NCI-H1417 (cell line): ENCODE results near the gene SCTR.

Experiments
- DNase-seq, 3 experiments: peaks; one replicate each; lab custom pipeline; 2025; lab: John Stamatoyannopoulos, UW

The SCTR gene

GRCh38 chr2:119523383-119523951 is 816 bp downstream of the SCTR start:
- DNase-seq = peak in 1 of 3 experiments; percentile 55

DNA sequence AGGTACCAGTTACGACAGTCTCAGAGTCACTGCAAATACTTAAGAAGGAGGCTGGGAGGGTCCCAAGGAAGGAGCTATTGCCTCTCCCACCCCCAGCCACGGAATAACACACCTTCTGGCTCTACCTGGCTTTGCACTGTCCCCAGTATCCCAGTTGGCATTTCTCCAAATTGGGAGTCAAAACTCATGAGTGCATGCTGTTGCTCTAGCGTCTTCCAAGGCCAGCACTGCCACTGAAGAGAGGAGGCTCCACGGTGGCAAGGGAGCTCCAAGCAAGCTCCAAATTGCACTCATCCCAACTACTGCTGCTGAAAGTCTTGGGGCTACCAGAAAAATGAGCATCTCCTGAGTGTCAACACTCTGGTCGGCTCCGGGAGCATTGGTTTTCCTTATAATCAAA is 1.6 kb downstream of the SCTR start:
- peak in 1 of 3 experiments; percentile 11 for DNase-seq

GRCh38 chr2:119521433-119522050 is 2.7 kb downstream of the SCTR start:
- no peak for DNase-seq

- DNase-seq = peak in 2 of 3 experiments; percentile 13 to 36
These were observed 3.4 kb downstream of the SCTR start for GRCh38 chr2:119520696-119521432.

GRCh38 chr2:119519057-119519408 is 5.2 kb downstream of the SCTR start:
- DNase-seq = no peak

GRCh38 chr2:119518401-119519056 is 5.8 kb downstream of the SCTR start:
- no peak for DNase-seq

DNA sequence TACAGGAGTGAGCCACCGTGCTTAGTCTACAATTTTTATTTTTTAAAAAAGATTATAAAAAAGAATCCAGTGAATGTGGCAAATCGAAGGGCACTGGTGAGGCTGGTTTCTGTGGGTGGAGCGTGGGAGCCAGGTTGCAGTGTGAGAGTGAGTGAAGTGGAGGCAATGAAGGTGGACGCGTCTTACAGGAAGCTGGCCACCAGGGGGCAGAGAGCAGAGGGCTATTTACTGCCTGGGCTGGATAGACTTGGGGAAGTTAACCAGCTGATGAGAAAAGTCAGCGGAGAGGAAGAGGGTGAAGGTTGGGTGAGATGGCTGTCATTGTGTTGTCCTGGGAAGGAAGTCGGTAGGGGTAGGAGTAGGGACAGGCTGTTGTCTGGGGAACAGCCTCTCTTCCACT is 6.8 kb downstream of the SCTR start:
- DNase-seq = peak; percentile 3 to 58 (median 34)

DNA sequence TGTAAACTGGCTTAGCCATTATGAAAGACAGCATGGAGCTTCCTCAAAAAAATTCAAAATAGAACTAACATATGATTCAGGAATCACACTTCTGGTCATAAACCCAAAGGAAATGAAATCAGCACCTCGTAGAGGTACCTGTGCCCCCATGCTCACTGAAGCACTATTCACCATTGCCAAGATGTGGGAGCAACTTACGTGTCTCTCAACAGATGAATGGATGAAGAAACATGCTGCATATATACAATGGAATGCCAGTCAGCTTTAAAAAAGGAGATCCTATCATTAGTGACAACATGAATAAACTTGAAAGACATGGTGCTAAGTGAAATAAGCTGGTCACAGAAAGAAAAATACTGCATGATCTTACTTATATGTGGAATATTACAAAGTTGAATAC is 8.2 kb downstream of the SCTR start:
- no peak for DNase-seq

DNA sequence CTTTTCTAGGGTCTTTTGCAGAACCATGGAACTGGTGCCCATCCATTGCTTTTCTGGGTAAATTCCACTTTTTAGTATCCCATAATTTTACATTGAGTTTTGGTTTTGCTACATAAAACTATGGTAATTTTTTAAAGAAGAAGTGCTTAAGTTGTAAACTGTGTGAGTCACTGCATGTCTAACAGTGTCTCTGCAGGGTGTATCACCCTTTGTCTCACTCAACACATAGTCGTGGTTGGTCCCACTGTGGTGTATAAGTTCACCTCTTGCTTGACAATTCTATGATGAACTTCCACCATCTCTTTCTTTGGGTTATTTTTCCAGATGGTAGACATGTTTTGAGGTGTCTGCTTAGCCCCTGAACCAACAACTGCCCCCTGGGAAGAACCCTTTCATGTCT is 10.5 kb downstream of the SCTR start:
- DNase-seq = no peak

DNA sequence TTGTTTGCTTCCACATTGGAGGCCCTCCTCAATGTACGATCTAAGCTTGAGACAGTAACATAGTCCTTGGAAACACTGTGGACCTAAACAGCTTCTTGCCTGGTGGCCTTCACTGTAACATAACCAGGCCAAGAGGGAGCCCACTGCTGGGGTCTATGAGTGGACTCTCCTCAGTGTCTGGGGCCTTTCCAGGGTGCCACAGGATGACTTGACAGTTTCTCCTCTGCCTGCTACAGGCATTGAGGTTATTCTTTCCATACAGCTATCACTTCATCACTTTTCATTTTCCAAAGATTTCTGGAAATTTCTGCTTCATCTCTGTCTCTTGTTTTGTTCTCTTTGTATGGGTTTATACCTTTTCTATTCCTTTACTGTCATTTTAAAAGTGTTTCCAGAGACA is 11.3 kb downstream of the SCTR start:
- DNase-seq = no peak

GRCh38 chr2:119511989-119512388 is 12.3 kb downstream of the SCTR start:
- no peak for DNase-seq

DNA sequence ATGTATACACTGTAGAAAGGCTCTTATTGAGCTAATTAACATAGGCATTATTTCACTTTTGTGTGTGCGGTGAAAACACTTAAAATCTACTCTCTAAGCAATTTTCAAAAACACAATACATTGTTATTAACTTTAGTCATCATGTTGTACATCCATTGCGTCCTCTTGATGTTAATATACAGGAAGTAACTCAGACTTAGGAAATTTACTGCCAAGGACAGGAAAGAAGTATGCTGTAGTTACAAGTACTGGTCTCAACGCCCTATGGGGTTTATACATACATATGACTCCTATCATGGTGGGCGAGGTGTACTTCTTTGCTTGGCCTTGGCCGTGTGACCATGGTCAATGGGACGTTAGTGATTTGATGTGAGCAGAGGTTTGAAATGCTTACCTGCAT is 15.5 kb downstream of the SCTR start:
- DNase-seq = no peak

- no peak for DNase-seq
These were observed 27.6 kb downstream of the SCTR start for GRCh38 chr2:119496682-119497081.

GRCh38 chr2:119495948-119496347 is 28.3 kb downstream of the SCTR start:
- no peak for DNase-seq

DNA sequence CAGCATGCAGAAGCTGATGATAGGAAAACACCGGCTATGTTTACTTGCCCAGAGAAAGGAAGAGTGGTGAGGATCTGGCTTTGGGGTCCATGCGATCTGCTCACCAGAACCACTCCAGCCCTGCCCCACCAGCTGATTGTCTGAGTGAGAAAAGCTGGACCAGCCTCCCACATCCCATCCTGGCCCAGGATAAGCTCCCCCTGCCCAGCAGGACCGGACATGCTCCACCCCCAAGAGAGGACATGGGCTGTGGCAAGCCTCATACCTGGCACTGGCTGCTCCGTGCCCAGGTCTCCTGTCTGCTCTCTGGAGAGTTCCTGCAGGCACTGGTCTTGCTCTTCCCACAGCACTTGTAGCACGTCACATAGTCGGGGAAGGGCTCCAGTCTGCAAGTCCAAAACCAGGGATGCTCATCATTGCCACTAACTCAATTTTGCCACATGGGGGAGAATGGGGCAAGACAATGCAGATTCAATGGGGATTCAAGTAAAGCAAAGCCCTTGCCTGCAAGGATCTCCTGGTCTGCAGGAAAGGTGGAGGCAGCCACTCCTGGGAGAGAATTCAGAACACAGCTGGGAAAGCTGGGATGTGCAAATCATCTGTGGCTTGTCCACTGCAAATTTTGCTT is 30.0 kb downstream of the SCTR start:
- no peak for DNase-seq

DNA sequence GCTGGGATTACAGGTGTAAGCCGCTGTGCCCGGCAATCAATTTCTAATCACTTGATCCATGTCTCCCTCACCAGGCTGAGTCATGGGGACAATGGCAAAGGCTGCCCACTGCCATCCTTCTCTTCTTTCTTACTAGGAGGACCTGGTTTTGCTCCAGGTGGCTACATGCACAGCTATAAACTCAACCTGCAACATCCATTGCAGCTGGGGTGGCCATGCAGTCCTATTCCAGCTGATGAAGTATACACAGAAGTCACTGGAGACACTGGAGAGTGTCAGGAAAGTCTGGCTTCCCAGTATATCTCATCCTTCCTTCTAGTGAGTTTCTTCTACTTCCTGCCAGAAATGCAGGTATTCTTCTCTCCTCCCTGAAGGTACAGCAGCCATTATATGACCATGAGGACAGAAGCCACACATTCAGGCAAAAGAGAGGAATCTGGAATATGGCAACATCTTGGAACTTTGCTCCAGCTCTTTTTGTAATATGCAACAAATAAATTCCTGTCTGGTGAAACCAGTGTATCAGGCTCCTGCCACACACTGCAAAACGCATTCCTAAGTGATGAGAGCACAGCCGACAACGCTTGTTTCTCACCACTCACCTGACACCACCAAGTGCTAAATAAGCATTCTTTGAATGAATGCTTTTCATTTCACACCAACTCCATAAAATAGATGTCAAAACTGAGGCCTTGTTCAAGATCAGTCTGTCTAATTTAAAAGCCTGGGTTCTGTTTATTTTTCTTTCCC is 32.3 kb downstream of the SCTR start:
- DNase-seq = no peak

DNA sequence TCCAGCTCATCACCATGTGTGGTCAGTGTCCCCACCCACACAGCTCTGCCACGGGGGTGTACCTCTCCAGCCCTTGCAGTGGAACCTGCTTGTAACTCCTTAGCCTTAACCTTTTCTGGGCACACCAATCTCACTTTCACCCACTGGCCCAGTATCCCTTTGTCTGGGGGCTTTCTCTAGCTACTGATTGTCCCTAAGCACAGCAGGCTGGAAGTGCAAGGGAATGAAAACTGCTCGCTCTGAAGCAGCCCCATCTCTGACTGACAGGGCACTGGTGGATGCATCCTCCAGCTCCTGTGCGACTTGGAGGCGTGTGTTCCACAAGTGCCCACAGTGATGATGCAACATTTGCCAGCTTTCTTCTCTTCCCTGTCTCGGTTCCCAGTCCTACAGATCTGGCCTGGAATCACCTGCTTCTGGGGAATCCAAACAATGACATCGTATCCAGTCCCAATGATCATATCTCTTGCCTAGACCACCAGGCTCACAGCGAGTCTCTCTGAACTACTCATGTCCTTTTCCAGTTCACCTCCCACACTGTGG is 33.6 kb downstream of the SCTR start:
- DNase-seq = no peak

- DNase-seq = no peak
These were observed 34.2 kb downstream of the SCTR start for GRCh38 chr2:119490106-119490505.

DNA sequence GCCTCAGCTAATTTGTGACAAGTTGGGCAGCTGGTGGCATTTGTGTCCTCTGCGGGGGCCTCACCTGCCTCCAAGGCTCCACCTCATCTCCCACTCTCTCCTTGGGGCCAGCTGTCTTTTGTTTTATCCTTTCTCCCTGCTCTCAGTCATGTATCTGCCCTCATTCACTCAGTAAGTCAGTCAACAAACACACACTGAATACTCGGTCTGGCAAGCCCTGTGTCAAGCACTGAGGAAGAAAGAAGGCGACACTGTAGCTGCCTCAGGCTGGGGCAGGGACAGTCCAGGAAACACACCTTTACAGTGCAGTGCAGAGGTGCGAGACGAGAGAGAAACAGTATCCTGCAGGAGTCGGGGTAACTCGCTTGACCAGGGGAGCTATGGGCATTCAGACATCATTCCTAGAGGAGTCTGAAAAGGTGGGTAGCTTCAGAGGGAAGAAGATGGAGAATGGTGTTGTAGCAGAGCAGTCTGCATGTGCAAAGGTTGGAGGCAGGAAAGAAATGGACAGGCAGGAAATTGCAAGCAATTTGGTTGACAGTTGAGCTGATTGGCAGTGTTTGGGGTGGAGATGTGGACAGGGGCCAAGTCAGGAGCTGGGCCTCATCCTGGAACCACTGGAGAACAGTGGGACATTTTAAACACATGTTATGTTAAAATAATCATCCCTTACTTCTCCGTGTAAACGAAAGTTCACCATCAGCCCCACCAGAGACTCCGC is 34.9 kb downstream of the SCTR start:
- no peak for DNase-seq

- DNase-seq = no peak
These were observed 35.8 kb downstream of the SCTR start for GRCh38 chr2:119488245-119489214.
